GM12892 (cell line): Measurements from ENCODE around the gene TEAD1.
A peak's percentile ranks its signal among the peaks of the same experiment; 100 is the strongest.

Source experiments
- DNase-seq: peaks from one replicate; pipeline ENCODE4 v3.0.0; 2011; ENCODE audit not compliant: insufficient read length
- FAIRE-seq: peaks from 2 replicates; lab custom pipeline; 2011; peaks lifted over from hg19 to GRCh38; lab: Jason Lieb, UNC
- POLR2A ChIP-seq: IDR thresholded peaks from 2 replicates; pipeline ENCODE4 v1.6.1; 2011; ENCODE audit warnings: low read depth, low read length, control low read depth
- POLR2AphosphoS5 ChIP-seq: IDR thresholded peaks from 2 replicates; pipeline ENCODE4 v1.6.1; 2011; ENCODE audit warnings: low read depth, low read length, control low read depth
- TAF1 ChIP-seq: IDR thresholded peaks from 2 replicates; pipeline ENCODE4 v1.6.1; 2011; ENCODE audit warnings: low read depth, mild to moderate bottlenecking, control low read depth, low read length, borderline replicate concordance

The TEAD1 gene

GRCh38 chr11:12669930-12670329 is 4.3 kb upstream of the TEAD1 start:
- TF ChIP-seq TAF1 (no peak), POLR2AphosphoS5 (no peak), POLR2A (no peak)
- FAIRE-seq (no peak), DNase-seq (no peak)

GRCh38 chr11:12671370-12671769 is 2.9 kb upstream of the TEAD1 start:
- DNase-seq: no peak
- FAIRE-seq: peak; percentile 53
- TF ChIP-seq POLR2AphosphoS5 (no peak), POLR2A (no peak), TAF1 (no peak)

- no peak for DNase-seq
- TF ChIP-seq POLR2AphosphoS5: no peak
- no peak for TF ChIP-seq TAF1
- TF ChIP-seq POLR2A: no peak
- FAIRE-seq: no peak
Observed at GRCh38 chr11:12673601-12673923, 659 bp upstream of the TEAD1 start.

GRCh38 chr11:12674571-12674935 is 332 bp downstream of the TEAD1 start:
- no peak for TF ChIP-seq POLR2AphosphoS5
- TF ChIP-seq POLR2A: no peak
- no peak for TF ChIP-seq TAF1
- no peak for FAIRE-seq
- DNase-seq: peak; percentile 36

DNA sequence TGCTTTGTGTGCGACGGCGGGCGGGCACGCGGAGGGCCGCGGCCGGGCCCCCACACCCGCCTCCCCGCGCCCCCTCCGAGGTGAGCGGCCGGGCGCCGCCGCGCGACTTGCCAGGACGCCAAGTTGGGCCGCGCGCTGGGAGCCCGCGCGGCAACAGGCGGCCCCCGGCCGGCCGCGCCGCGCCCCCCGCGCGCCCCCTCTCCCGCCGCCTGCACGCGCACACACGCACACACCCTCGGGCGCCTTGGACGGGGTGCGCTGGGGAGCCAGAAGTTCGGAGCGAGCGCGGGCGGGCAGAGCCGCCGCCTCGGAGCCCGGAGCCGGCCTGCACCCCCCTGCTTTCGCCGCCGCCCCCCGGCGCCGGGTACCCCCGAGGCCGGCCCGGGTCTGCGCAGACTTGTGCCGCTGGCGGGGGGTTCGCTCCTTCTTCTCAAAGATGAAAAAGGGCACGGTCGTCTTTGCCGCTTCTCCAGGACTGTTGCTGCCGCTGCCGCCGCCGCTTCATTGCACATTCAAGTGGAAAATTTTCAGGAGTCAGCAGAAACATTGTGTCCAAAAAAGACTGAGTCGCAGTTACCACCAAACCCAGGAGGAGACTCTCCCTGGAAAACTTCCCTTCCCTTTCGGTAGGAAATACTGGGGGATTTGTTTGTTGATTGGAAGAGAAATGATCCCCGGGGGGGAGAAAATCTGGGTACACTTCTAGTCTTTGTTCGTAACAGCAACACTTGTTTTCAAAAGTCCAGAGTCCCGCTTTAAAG is 895 bp downstream of the TEAD1 start:
- TF ChIP-seq POLR2A (no peak), POLR2AphosphoS5 (no peak), TAF1 (no peak)
- FAIRE-seq (no peak), DNase-seq (no peak)

GRCh38 chr11:12675951-12676711 is 1.9 kb downstream of the TEAD1 start:
- FAIRE-seq (peak; percentile 78), DNase-seq (no peak)
- TF ChIP-seq POLR2A (no peak), POLR2AphosphoS5 (no peak), TAF1 (no peak)

GRCh38 chr11:12677131-12677530 is 2.9 kb downstream of the TEAD1 start:
- no peak for FAIRE-seq
- DNase-seq: no peak
- TF ChIP-seq POLR2A (no peak), TAF1 (no peak), POLR2AphosphoS5 (no peak)

- no peak for TF ChIP-seq POLR2A
- TF ChIP-seq POLR2AphosphoS5: no peak
- no peak for TF ChIP-seq TAF1
- DNase-seq (no peak), FAIRE-seq (no peak)
Observed at GRCh38 chr11:12678092-12678491, 3.9 kb downstream of the TEAD1 start.

GRCh38 chr11:12678991-12679390 is 4.8 kb downstream of the TEAD1 start:
- DNase-seq (no peak), FAIRE-seq (peak; percentile 63)
- no peak for TF ChIP-seq POLR2AphosphoS5
- no peak for TF ChIP-seq POLR2A
- no peak for TF ChIP-seq TAF1

- no peak for TF ChIP-seq POLR2AphosphoS5
- TF ChIP-seq POLR2A: no peak
- no peak for TF ChIP-seq TAF1
- FAIRE-seq (no peak), DNase-seq (no peak)
Observed at GRCh38 chr11:12679471-12679870, 5.2 kb downstream of the TEAD1 start.

DNA sequence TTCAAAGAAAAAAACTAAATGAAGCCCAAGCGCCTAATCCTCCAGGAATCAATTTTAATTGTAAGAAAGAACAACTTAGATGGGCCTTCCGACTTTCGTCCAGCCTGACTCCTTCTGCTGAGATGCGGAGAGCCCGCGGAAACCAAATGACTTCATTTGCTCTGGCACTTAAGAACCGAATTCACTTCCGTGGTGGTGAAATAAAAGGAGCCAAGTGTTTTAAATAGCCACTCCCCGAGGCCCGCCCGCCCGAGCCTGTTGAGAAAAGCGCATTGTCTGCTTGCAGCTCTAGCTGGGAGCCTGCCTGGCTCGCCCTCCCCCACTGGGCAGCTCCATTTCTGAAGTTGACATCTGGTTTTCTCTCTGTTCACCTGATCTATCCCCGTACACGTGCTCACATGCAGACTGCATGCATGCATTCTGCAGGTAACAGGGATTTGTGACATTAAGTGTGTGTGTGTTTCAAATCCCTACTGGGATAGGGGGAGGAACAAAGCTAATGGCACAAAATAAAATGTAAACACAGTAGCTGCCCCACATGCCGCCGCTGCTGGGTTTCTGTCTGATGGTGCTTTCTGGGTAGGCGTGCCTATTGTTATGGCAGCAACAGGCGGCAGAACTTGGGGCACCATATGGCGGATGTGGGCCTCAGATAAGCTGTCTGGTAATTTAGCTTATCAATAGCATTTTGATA is 6.2 kb downstream of the TEAD1 start:
- no peak for TF ChIP-seq TAF1
- no peak for TF ChIP-seq POLR2A
- TF ChIP-seq POLR2AphosphoS5: no peak
- peak; percentile 61 for FAIRE-seq

DNA sequence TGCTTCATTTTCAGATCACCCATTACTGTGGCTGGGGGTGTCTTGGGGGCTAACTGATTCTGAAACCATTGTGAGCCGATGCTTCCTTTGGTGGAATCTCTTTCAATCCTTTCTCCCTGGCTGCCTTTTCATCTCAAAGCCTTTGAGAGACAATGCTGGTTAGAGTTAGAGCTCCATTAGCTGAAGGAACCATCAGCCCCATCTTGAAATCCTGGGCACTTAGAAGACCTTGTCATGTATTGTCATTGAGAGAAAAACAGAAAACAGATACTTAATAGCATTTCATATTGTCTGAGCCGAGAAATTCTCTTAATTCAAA is 6.7 kb downstream of the TEAD1 start:
- FAIRE-seq (no peak), DNase-seq (no peak)
- TF ChIP-seq POLR2A: no peak
- TF ChIP-seq TAF1: no peak
- no peak for TF ChIP-seq POLR2AphosphoS5

More for the DNA sequence above, 6.2 kb downstream of the TEAD1 start:
- DNase-seq: no peak
